GM12891 (cell line): Measurements from ENCODE around the gene CCDC157.

Source experiments
- POLR2A ChIP-seq: IDR thresholded peaks from 2 replicates; pipeline ENCODE4 v1.6.1; 2011; ENCODE audit warnings: low read depth, low read length, control low read depth
- POLR2AphosphoS5 ChIP-seq: IDR thresholded peaks from 2 replicates; pipeline ENCODE4 v1.6.1; 2011; ENCODE audit warnings: low read depth, low read length, control low read depth

DNA sequence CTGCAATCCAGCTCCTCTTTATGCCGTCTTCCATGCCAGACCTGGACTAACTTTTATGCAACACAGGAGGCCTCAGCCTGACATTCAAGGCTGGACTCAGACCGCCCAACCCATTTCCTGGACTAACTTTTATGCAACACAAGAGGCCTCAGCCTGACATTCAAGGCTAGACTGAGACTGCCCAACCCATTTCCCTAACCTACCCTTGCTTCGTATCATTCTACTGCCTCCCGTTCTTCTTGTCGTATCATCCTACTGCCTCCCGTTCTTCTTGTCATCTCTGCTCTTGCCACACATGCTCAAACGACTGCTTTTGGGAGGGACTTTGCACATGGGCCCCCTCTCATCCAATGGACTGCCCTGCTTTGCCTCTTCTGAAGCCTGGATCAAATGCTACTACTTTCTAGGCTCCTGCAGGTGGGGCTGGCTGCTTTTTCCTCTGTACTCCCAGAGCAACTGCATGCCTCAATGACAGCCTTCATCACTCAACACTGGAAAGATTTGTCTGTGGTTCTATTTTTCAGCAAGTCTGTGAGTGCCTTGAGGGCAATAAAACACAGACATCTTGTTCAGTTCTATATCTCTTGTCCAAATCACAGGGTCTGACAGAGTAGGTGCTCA is 37.9 kb upstream of the CCDC157 start:
- TF ChIP-seq POLR2A (no peak), POLR2AphosphoS5 (no peak)
